Measurements from ENCODE around the gene IFT22.

GRCh38 chr7:101299511-101300464 is 21.8 kb downstream of the IFT22 start:
- TF ChIP-seq EGR1 (IDR thresholded peaks at IDR 0.05; ENCODE audit: borderline replicate concordance, low read depth, low read length) = no peak
- no peak for TF ChIP-seq CTCF (IDR thresholded peaks at IDR 0.05; ENCODE audit: control extremely low read depth in 1 of 3, insufficient read depth in 1 of 3, low read depth in 1 of 3, low read length in 3 of 3)
- no peak for TF ChIP-seq TEAD4 (IDR thresholded peaks at IDR 0.05; ENCODE audit: low read depth, low read length)
- no peak for TF ChIP-seq KDM5A (IDR thresholded peaks at IDR 0.05; ENCODE audit: low read length)
- no peak for TF ChIP-seq KDM1A (IDR thresholded peaks at IDR 0.05; ENCODE audit: borderline replicate concordance, low read length)
- peak; percentile 26 to 64 for TF ChIP-seq POLR2A (IDR thresholded peaks at IDR 0.05; ENCODE audit: control extremely low read depth in 1 of 2, low read depth in 2 of 2, low read length in 2 of 2)
- 0 out of 4 replicates have a peak, but pooled peaks have one; percentile 40 to 65 for TF ChIP-seq HDAC2 (IDR thresholded peaks at IDR 0.05; ENCODE audit: borderline replicate concordance in 1 of 2, low read depth in 2 of 2, low read length in 2 of 2)
- no peak for TF ChIP-seq CTBP2 (IDR thresholded peaks at IDR 0.05; ENCODE audit: borderline replicate concordance, insufficient read depth, insufficient read length, low read length)
- no peak for TF ChIP-seq GTF2F1 (IDR thresholded peaks at IDR 0.05; ENCODE audit: borderline replicate concordance, low read depth, low read length)
- TF ChIP-seq CHD2 (IDR thresholded peaks at IDR 0.05; ENCODE audit: low read length) = no peak
- no peak for TF ChIP-seq CEBPB (IDR thresholded peaks at IDR 0.05; ENCODE audit: low read depth, low read length)

Measured in H1 (cell line).